H9 (cell line): ENCODE measurements around the gene OPN4. TPM values are rescaled to one million over a fixed set of nuclear protein-coding genes. Genes with fewer than 3 reads are reported as not detected.

Source experiments
- DNase-seq: peaks from one replicate; pipeline ENCODE4 v3.0.0-alpha.2; 2017
- H2AFZ ChIP-seq: one replicate; pipeline ENCODE4 v1.6.1; 2013; ENCODE audit warnings: mild to moderate bottlenecking, low read length, control low read depth, moderate library complexity
- H2AK5ac ChIP-seq: 2 replicates; pipeline ENCODE4 v1.6.1; 2013; ENCODE audit warnings: low read length, control low read depth, mixed read lengths; ENCODE audit not compliant: insufficient read length
- H2BK120ac ChIP-seq: one replicate; pipeline ENCODE4 v1.6.1; 2013; ENCODE audit warnings: low read depth, mild to moderate bottlenecking, low read length, control low read depth, inconsistent platforms; ENCODE audit not compliant: poor library complexity, severe bottlenecking
- H2BK12ac ChIP-seq: 2 replicates; pipeline ENCODE4 v1.6.1; 2013; ENCODE audit warnings: low read length, control low read depth, mixed read lengths, low read depth; ENCODE audit not compliant: insufficient read length
- H2BK15ac ChIP-seq: 2 replicates; pipeline ENCODE4 v1.6.1; 2013; ENCODE audit warnings: low read depth, low read length, control low read depth
- H2BK20ac ChIP-seq: one replicate; pipeline ENCODE4 v1.6.1; 2013; ENCODE audit warnings: low read depth, mild to moderate bottlenecking, low read length, control low read depth, inconsistent platforms; ENCODE audit not compliant: poor library complexity, severe bottlenecking
- H2BK5ac ChIP-seq: 2 replicates; pipeline ENCODE4 v1.6.1; 2013; ENCODE audit warnings: low read length, control low read depth, mixed read lengths; ENCODE audit not compliant: insufficient read length
- H3K14ac ChIP-seq: 2 replicates; pipeline ENCODE4 v1.6.1; 2013; ENCODE audit warnings: low read length, control low read depth; ENCODE audit not compliant: insufficient read depth
- H3K18ac ChIP-seq: 2 replicates; pipeline ENCODE4 v1.6.1; 2013; ENCODE audit warnings: low read depth, mild to moderate bottlenecking, mixed read lengths, low read length, control low read depth; ENCODE audit not compliant: insufficient read length
- H3K23ac ChIP-seq: 2 replicates; pipeline ENCODE4 v1.6.1; 2013; ENCODE audit warnings: low read length, control low read depth, mixed read lengths, low read depth; ENCODE audit not compliant: insufficient read length
- H3K23me2 ChIP-seq: 2 replicates; pipeline ENCODE4 v1.6.1; 2013; ENCODE audit warnings: low read depth, mild to moderate bottlenecking, mixed read lengths, low read length, control low read depth; ENCODE audit not compliant: insufficient read length, poor library complexity, severe bottlenecking
- H3K27ac ChIP-seq: 2 replicates; pipeline ENCODE4 v1.5.1; 2013; ENCODE audit warnings: low read length, control low read depth, mixed read lengths, low read depth; ENCODE audit not compliant: insufficient read length
- H3K27me3 ChIP-seq: 2 replicates; pipeline ENCODE4 v1.6.1; 2013; ENCODE audit warnings: low read length, control low read depth, inconsistent platforms; ENCODE audit not compliant: insufficient read depth
- H3K4ac ChIP-seq: 2 replicates; pipeline ENCODE4 v1.6.1; 2013; ENCODE audit warnings: low read depth, mild to moderate bottlenecking, control low read depth, inconsistent platforms, low read length, moderate library complexity
- H3K4me1 ChIP-seq: 2 replicates; pipeline ENCODE4 v1.6.1; 2013; ENCODE audit warnings: low read length, control low read depth, inconsistent platforms; ENCODE audit not compliant: insufficient read depth
- H3K4me2 ChIP-seq: 2 replicates; pipeline ENCODE4 v1.6.1; 2013; ENCODE audit warnings: low read length, control low read depth, mixed read lengths; ENCODE audit not compliant: insufficient read length, insufficient read depth
- H3K56ac ChIP-seq: 2 replicates; pipeline ENCODE4 v1.6.1; 2013; ENCODE audit warnings: low read depth, mild to moderate bottlenecking, mixed read lengths, low read length, control low read depth; ENCODE audit not compliant: insufficient read length
- H3K79me1 ChIP-seq: 2 replicates; pipeline ENCODE4 v1.6.1; 2013; ENCODE audit warnings: low read depth, mild to moderate bottlenecking, moderate library complexity, low read length, control low read depth, inconsistent platforms; ENCODE audit not compliant: insufficient read depth, poor library complexity, severe bottlenecking
- H3K79me2 ChIP-seq: 2 replicates; pipeline ENCODE4 v1.6.1; 2013; ENCODE audit warnings: low read length, control low read depth, inconsistent platforms; ENCODE audit not compliant: insufficient read depth
- H3K9ac ChIP-seq: 2 replicates; pipeline ENCODE4 v1.6.1; 2013; ENCODE audit warnings: low read length, control low read depth, mixed read lengths; ENCODE audit not compliant: insufficient read length; ENCODE audit errors: extremely low read depth
- H3K9me3 ChIP-seq: one replicate; pipeline ENCODE4 v1.6.1; 2013; ENCODE audit warnings: low read depth, low read length, inconsistent platforms; ENCODE audit not compliant: control insufficient read depth
- H3T11ph ChIP-seq: one replicate; pipeline ENCODE4 v1.6.1; 2013; ENCODE audit warnings: mild to moderate bottlenecking, low read length, control low read depth, inconsistent platforms
- H4K20me1 ChIP-seq: one replicate; pipeline ENCODE4 v1.6.1; 2013; ENCODE audit not compliant: control insufficient read depth, insufficient read length, insufficient read depth
- H4K5ac ChIP-seq: 2 replicates; pipeline ENCODE4 v1.6.1; 2013; ENCODE audit warnings: low read depth, mild to moderate bottlenecking, mixed read lengths, low read length, control low read depth; ENCODE audit not compliant: insufficient read length
- H4K8ac ChIP-seq: replicated peaks from 2 replicates; pipeline ENCODE4 v1.6.1; 2013; ENCODE audit warnings: low read length, control low read depth, mixed read lengths, low read depth; ENCODE audit not compliant: insufficient read length
- H4K91ac ChIP-seq: 2 replicates; pipeline ENCODE4 v1.6.1; 2013; ENCODE audit warnings: low read depth, mild to moderate bottlenecking, moderate library complexity, mixed read lengths, low read length, control low read depth; ENCODE audit not compliant: insufficient read length
- H3K27ac Mint-ChIP-seq, 3 experiments: 2 replicates in 2 of 3; 3 replicates in 1 of 3; pipeline ENCODE4 v1.8.0; 2020 to 2021; ENCODE audit warnings: mixed read lengths in 3 of 3, mild to moderate bottlenecking in 1 of 3, moderate library complexity in 1 of 3
- H3K27me3 Mint-ChIP-seq: 2 replicates; pipeline ENCODE4 v1.8.0; 2021; ENCODE audit warnings: low read depth, mild to moderate bottlenecking, moderate library complexity, mixed read lengths
- H3K36me3 Mint-ChIP-seq, 3 experiments: 2 replicates in 2 of 3; 3 replicates in 1 of 3; pipeline ENCODE4 v1.8.0; 2020 to 2021; ENCODE audit warnings: low read depth in 3 of 3, mixed read lengths in 3 of 3; ENCODE audit not compliant: insufficient read depth in 1 of 3
- H3K4me1 Mint-ChIP-seq, 2 experiments: 2 replicates each; pipeline ENCODE4 v1.8.0; 2020; ENCODE audit warnings: mixed read lengths in 2 of 2
- H3K4me3 Mint-ChIP-seq, 2 experiments: 2 replicates in 1 of 2; 3 replicates in 1 of 2; pipeline ENCODE4 v1.8.0; 2020 to 2021; ENCODE audit warnings: mild to moderate bottlenecking in 2 of 2, mixed read lengths in 2 of 2, moderate library complexity in 1 of 2
- H3K9me3 Mint-ChIP-seq, 2 experiments: 2 replicates in 1 of 2; 3 replicates in 1 of 2; pipeline ENCODE4 v1.8.0; 2020; ENCODE audit warnings: mild to moderate bottlenecking in 2 of 2, mixed read lengths in 2 of 2, moderate library complexity in 1 of 2
- CTCF ChIP-seq: fragments of 200-600 bp; sonication (generic); conservative IDR thresholded peaks from 3 replicates; pipeline ENCODE4 v1.8.0; 2021; ENCODE audit warnings: antibody characterized with exemption, mild to moderate bottlenecking
- WGBS: extraction: QIAGEN DNeasy Blood & Tissue Kit; methylation state at CpG from one replicate; pipeline ENCODE4 v1.1.7; 2013; ENCODE audit warnings: missing lambda C conversion rate, low lambda C conversion rate, mixed read lengths; ENCODE audit not compliant: insufficient read length; ENCODE audit errors: extremely low coverage; 5-methylcytosine and 5-hydroxymethylcytosine counted together
- total RNA-seq: library from RNA; stranded (reverse); gene quantifications from 2 replicates; pipeline ENCODE4 v1.2.1, GENCODE V29; 2021

The OPN4 gene
- total RNA-seq, 1 experiment from 2014 or later: not detected

DNA sequence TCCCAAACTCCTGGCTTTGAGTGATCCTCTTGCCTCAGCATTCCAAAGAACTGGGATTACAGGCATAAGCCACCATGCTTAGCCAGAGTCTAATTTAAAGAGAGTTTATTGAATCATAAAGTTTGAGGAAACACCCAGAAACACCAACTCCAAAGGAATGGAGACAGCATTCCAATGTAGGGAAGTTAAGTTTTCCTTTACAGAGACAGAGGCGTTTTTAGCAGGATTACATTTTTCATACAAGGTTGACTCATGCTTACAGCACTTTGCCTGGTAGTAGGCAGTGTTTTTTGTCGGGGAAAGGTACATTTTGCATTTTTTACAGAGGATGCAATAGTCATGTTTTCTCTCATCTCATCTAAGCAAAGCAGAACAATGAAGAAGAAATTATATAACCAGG is 18.9 kb upstream of the OPN4 start:
- no peak overlapping the region for H2AK5ac ChIP-seq
- WGBS: no CpG with 5 or more reads among the region's 2 CpGs
- no peaks in the 10 kb centered on the region for H3K36me3 Mint-ChIP-seq
- H3K4me1 ChIP-seq: no peaks in the 10 kb centered on the region; the same call in 1 of the 2 replicates
- H2BK20ac ChIP-seq: no peak overlapping the region
- no peak overlapping the region for H4K5ac ChIP-seq
- H3K14ac ChIP-seq: no peak overlapping the region
- H2AFZ ChIP-seq: no peak overlapping the region
- no peak overlapping the region for H3K4ac ChIP-seq
- no peak for DNase-seq
- H3K4me2 ChIP-seq: no peak overlapping the region
- H3K9ac ChIP-seq: no peak overlapping the region
- H3K4me1 Mint-ChIP-seq: peaks cover 4 to 14% of the 10 kb centered on the region in 2 experiments; a peak in 3 of 4 replicates
- TF ChIP-seq CTCF: no peak
- H4K20me1 ChIP-seq: no peaks in the 10 kb centered on the region
- no peak overlapping the region for H3K23ac ChIP-seq
- H3K4me3 Mint-ChIP-seq: no peak overlapping the region
- no peak overlapping the region for H3T11ph ChIP-seq
- H4K91ac ChIP-seq: no peak overlapping the region
- H4K8ac ChIP-seq: no peak overlapping the region
- no peaks in the 10 kb centered on the region; a peak in 2 of 5 replicates for H3K9me3 Mint-ChIP-seq
- no peaks in the 10 kb centered on the region for H3K9me3 ChIP-seq
- peaks cover 4% of the 10 kb centered on the region for H3K23me2 ChIP-seq
- H2BK12ac ChIP-seq: no peak overlapping the region
- H3K79me1 ChIP-seq: no peaks in the 10 kb centered on the region
- H3K56ac ChIP-seq: no peak overlapping the region
- H3K27ac Mint-ChIP-seq: no peak overlapping the region
- H3K18ac ChIP-seq: no peak overlapping the region
- no peak overlapping the region for H2BK120ac ChIP-seq
- H3K27me3 Mint-ChIP-seq: peaks cover 39% of the 10 kb centered on the region
- no peak overlapping the region for H3K27ac ChIP-seq
- H2BK15ac ChIP-seq: no peak overlapping the region
- peaks cover 2% of the 10 kb centered on the region; the same call in 1 of the 2 replicates for H3K27me3 ChIP-seq
- H2BK5ac ChIP-seq: no peak overlapping the region
- H3K79me2 ChIP-seq: no peaks in the 10 kb centered on the region
